Keratinocyte (primary cell): ENCODE data around the gene THBS4.

Experiments
- EZH2 ChIP-seq: IDR thresholded peaks from one replicate; pipeline ENCODE4 v1.6.1; 2012; ENCODE audit warnings: inconsistent platforms, mild to moderate bottlenecking, low read length, moderate library complexity
- TF ChIP-seq, protein P1 (sequence below), 3 experiments: IDR thresholded peaks in 1 of 3; conservative IDR thresholded peaks in 1 of 3; optimal IDR thresholded peaks in 1 of 3; 2 replicates in 2 of 3; 3 replicates in 1 of 3; pipeline versions ENCODE3 to v1.5.1; 2011; ENCODE audit warnings: low read length in 3 of 3, mild to moderate bottlenecking in 3 of 3, moderate library complexity in 2 of 3, control low read depth in 1 of 3, inconsistent platforms in 1 of 3; ENCODE audit not compliant: insufficient read depth in 2 of 3; ENCODE audit errors: extremely low read depth in 1 of 3

GRCh38 chr5:80082281-80082680, 47.1 kb downstream of the THBS4 start:
- TF ChIP-seq, protein P1, sequence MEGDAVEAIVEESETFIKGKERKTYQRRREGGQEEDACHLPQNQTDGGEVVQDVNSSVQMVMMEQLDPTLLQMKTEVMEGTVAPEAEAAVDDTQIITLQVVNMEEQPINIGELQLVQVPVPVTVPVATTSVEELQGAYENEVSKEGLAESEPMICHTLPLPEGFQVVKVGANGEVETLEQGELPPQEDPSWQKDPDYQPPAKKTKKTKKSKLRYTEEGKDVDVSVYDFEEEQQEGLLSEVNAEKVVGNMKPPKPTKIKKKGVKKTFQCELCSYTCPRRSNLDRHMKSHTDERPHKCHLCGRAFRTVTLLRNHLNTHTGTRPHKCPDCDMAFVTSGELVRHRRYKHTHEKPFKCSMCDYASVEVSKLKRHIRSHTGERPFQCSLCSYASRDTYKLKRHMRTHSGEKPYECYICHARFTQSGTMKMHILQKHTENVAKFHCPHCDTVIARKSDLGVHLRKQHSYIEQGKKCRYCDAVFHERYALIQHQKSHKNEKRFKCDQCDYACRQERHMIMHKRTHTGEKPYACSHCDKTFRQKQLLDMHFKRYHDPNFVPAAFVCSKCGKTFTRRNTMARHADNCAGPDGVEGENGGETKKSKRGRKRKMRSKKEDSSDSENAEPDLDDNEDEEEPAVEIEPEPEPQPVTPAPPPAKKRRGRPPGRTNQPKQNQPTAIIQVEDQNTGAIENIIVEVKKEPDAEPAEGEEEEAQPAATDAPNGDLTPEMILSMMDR (optimal IDR thresholded peaks at IDR 0.05 in 1 of 3, IDR thresholded peaks at IDR 0.05 in 1 of 3, conservative IDR thresholded peaks at IDR 0.05 in 1 of 3; ENCODE audit: extremely low read depth in 1 of 3, insufficient read depth in 2 of 3, low read length in 3 of 3), result no peak
- no peak for TF ChIP-seq EZH2
